Transverse colon (tissue), 4 donors: ENCODE data around the gene NBEA.

Experiments used
- POLR2A ChIP-seq: fragments of 450-650 bp; IDR thresholded peaks from one replicate; pipeline ENCODE4 v1.6.1; 2016; ENCODE audit warnings: antibody characterized with exemption, mild to moderate bottlenecking, moderate library complexity
- POLR2AphosphoS5 ChIP-seq, 3 donors: sonication (generic); formaldehyde crosslinking; IDR thresholded peaks; one replicate each; pipeline ENCODE4 v1.6.1; 2016; ENCODE audit warnings: antibody characterized with exemption in 3 of 3
- TF ChIP-seq, protein P1 (sequence below), 5 experiments: fragments of 200-600 bp in 3 of 5; fragments of 450-650 bp in 2 of 5; sonication (generic) in 3 of 5; IDR thresholded peaks; 1 replicate in 2 of 5; 2 replicates in 3 of 5; pipeline ENCODE4 v1.5.1; 2016 to 2017; ENCODE audit warnings: antibody characterized with exemption in 5 of 5, inconsistent platforms in 3 of 5, mild to moderate bottlenecking in 2 of 5, moderate library complexity in 1 of 5

DNA sequence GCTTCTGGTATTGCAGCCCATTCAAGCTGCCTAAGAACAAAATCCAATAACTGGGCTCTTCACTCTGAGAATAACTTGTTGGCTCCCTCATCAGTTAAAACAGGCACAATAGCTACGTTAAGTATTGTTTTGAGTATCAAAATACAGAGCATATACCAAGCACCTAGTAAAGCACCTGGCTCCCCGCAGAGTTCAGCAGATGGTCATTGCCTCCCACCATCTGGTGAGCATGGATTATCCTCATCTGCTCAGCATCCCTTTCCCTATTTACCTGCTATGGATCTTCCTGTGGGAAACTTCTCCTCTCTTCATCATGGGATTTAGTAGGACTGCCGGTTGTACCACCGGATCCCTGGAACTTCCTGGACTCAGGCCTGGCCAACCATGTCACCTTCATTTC, 733.6 kb downstream of the NBEA start:
- TF ChIP-seq, protein P1, sequence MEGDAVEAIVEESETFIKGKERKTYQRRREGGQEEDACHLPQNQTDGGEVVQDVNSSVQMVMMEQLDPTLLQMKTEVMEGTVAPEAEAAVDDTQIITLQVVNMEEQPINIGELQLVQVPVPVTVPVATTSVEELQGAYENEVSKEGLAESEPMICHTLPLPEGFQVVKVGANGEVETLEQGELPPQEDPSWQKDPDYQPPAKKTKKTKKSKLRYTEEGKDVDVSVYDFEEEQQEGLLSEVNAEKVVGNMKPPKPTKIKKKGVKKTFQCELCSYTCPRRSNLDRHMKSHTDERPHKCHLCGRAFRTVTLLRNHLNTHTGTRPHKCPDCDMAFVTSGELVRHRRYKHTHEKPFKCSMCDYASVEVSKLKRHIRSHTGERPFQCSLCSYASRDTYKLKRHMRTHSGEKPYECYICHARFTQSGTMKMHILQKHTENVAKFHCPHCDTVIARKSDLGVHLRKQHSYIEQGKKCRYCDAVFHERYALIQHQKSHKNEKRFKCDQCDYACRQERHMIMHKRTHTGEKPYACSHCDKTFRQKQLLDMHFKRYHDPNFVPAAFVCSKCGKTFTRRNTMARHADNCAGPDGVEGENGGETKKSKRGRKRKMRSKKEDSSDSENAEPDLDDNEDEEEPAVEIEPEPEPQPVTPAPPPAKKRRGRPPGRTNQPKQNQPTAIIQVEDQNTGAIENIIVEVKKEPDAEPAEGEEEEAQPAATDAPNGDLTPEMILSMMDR (IDR thresholded peaks at IDR 0.05): no peak
- no peak for TF ChIP-seq POLR2AphosphoS5 (IDR thresholded peaks at IDR 0.05)
- TF ChIP-seq POLR2A: no peak
